Measurements from ENCODE around the gene GLDN.
"Not testable (repeated sequence)": the region's sequence is repeated elsewhere in the genome, so short reads cannot be mapped to it uniquely, and the experiment has no call there.

Gene GLDN

DNA sequence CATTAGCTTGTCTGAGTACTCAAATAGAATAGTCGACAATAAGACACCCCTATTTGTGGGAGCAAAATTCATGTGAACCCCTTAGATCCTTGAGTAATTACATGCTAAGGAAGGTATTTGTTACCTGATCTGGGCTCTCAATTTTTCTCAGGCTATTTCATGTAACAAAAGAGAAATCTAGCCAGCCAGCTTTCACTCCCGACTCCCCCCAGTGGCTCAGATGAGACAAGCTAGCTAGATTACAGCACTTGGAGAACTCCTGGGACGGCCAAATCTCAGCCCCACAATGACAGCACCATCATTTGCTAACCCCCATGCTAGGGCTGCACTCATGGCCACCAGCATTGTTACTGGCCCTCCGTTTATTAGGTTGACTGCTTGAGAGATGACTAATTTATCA lies 41.3 kb downstream of the GLDN start:
- no peak for DNase-seq (ENCODE audit: low read depth, low spot score)
- no peak overlapping the region for H3K27ac ChIP-seq

DNA sequence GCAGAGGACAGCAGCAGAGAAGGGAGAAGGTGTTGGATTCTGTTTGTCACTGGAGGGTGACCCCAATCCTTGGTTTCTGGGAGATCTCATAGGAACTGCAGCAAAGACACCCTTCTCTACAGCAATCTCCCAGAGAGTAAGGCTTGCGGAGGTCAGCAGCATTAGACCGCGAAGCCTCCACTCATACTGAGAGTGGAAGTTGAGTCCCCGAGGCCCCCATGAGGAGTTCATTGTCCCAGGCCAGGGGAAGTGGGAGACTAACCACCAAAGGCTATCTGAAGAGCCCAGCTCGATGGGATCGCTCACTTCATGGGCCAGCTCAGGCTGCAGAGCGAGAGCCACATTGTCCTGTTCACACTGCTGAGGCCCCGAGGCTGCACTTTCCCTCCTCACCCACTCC lies 44.6 kb downstream of the GLDN start:
- no peak overlapping the region for H3K27ac ChIP-seq

DNA sequence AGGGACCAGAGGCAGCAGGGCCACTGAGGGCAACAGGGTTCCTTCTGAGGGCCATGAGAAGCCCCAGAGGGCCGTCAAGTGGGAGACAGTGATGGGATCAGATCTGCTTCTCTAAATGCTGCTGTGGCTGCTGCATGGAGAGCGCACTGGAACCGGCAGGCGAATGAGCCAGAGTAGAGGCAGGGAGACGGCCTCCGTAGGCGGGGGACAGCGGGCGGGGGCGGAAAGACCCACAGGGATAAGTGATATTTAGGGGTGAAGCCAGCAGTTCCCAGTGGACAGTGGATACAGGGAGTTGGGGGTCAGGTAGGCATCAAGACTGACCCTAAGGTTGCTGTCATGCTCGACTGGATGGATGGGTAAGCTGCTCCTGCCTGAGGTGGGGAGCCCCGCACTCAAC lies 45.0 kb downstream of the GLDN start:
- H3K27ac ChIP-seq = no peak overlapping the region
- DNase-seq (ENCODE audit: low read depth, low spot score) = no peak

More for the DNA sequence above, 44.6 kb downstream of the GLDN start:
- DNase-seq (ENCODE audit: low read depth, low spot score) = no peak

DNA sequence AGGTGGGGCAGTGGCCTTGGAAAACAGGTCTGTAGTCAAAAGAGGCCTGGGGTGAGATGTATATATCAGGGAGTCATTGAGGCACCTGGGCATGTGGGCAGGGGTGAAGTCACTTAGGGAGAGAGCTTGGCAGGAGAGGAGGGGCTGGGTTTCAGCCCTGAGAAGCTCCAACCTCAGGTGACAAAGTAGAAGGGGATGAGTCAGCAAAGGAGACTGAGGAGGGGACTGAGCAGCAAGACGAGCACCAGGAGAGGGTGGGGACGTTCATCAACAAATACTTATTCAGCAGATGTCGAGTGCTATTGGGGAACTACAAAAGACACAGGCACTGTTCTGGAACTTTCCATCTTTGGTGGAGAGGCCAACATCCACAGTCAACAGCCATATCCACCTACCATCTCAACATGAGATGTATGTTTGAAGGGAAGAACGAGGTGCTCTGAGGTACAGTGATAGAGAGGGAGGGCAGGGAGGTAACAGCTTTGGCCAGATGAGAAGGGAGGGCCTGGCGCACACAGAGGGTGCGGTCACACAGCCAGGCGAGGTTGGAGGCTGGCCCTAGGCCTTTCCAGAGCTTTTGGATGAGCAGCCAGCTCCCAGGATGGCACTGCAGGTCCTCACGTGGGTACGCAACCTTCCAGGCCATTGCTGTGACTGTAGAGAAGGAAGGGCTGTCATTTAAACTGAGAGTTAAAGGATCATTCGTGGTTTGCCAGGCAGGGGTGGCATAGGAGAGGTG lies 45.7 kb downstream of the GLDN start:
- no peak for DNase-seq (ENCODE audit: low read depth, low spot score)
- H3K27ac ChIP-seq = no peak overlapping the region

- H3K27ac ChIP-seq = no peak overlapping the region
- no peak for DNase-seq (ENCODE audit: low read depth, low spot score)
Observed at GRCh38 chr15:51387699-51388041, 46.2 kb downstream of the GLDN start.

DNA sequence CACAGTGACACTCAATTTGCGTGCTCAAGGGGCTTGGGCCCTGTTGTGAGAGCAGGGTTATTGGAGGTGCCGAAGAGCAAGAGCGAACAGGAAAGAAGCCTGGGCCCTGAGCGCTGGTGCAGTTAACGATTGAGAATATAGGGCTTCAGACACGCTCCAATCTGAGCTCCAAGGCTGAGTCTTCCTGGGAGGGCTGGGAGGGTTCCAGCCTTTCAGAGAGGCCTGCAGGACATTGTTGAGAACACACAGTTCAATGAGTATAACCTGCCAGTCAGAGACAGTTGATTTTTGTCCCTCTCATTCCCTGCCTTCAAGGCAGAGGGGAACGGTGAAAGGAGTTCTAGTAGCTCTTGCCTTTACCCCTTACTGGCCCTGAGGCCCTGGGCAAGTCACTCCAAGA lies 47.3 kb downstream of the GLDN start:
- no peak overlapping the region for H3K27ac ChIP-seq
- no peak for DNase-seq (ENCODE audit: low read depth, low spot score)

GRCh38 chr15:51390241-51390965 lies 48.9 kb downstream of the GLDN start:
- DNase-seq (ENCODE audit: low read depth, low spot score) = no peak
- H3K27ac ChIP-seq = no peak overlapping the region

GRCh38 chr15:51390966-51391422 lies 49.5 kb downstream of the GLDN start:
- no peak for DNase-seq (ENCODE audit: low read depth, low spot score)

GRCh38 chr15:51396921-51397320 lies 55.5 kb downstream of the GLDN start:
- no peak overlapping the region for H3K27ac ChIP-seq
- no peak for DNase-seq (ENCODE audit: low read depth, low spot score)

More at GRCh38 chr15:51390966-51391422, 49.5 kb downstream of the GLDN start:
- no peak overlapping the region for H3K27ac ChIP-seq

GRCh38 chr15:51398626-51399025 lies 57.2 kb downstream of the GLDN start:
- no peak for DNase-seq (ENCODE audit: low read depth, low spot score)
- no peak overlapping the region for H3K27ac ChIP-seq

DNA sequence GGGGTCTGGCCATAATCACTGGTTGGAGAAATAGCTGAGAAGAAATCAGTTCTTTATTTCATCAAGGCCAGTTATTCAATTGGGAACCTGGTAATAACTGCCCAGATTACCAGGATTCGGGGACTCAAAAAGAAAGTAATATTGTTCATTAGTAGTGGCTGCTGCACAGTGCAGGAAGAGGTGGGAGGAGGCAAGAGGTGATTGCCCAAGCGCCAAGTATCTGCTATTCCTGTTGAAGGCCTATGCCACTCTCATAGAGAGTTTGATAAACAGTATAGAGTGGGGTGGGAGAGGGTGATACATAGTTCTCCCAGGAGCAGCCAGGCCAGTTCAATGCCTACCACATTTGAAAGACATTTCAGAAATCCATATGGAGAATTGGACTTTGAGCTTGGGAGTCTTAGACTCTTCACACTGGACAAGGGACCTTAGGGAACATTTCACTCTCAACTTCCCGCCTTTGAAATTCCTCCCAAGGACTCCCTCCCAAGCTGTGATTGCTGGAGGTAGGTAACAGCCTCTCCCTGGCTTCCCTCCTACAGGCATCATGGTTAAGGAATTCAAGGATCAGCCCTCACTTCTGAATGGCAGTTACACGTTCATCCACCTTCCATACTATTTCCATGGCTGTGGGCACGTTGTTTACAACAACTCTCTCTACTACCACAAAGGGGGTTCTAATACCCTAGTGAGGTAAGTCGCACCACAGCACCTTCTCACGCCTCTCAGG lies 59.8 kb downstream of the GLDN start:
- DNase-seq (ENCODE audit: low read depth, low spot score) = no peak
- no peak overlapping the region for H3K27ac ChIP-seq

- DNase-seq (ENCODE audit: low read depth, low spot score) = no peak
- H3K27ac ChIP-seq = no peak overlapping the region
Observed at GRCh38 chr15:51401872-51402517, 60.5 kb downstream of the GLDN start.

GRCh38 chr15:51403072-51403878 lies 61.8 kb downstream of the GLDN start:
- DNase-seq (ENCODE audit: low read depth, low spot score) = no peak
- no peak overlapping the region for H3K27ac ChIP-seq

GRCh38 chr15:51403946-51404695 lies 62.7 kb downstream of the GLDN start:
- no peak for DNase-seq (ENCODE audit: low read depth, low spot score)
- H3K27ac ChIP-seq = no peak overlapping the region

- no peak overlapping the region for H3K27ac ChIP-seq
- no peak for DNase-seq (ENCODE audit: low read depth, low spot score)
Observed at GRCh38 chr15:51405693-51406523, 64.5 kb downstream of the GLDN start.

GRCh38 chr15:51414256-51414860 lies 72.9 kb downstream of the GLDN start:
- DNase-seq (ENCODE audit: low read depth, low spot score) = no peak
- H3K27ac ChIP-seq = no peak overlapping the region

- DNase-seq (ENCODE audit: low read depth, low spot score) = no peak
- no peak overlapping the region for H3K27ac ChIP-seq
Observed at GRCh38 chr15:51416129-51416528, 74.7 kb downstream of the GLDN start.

DNA sequence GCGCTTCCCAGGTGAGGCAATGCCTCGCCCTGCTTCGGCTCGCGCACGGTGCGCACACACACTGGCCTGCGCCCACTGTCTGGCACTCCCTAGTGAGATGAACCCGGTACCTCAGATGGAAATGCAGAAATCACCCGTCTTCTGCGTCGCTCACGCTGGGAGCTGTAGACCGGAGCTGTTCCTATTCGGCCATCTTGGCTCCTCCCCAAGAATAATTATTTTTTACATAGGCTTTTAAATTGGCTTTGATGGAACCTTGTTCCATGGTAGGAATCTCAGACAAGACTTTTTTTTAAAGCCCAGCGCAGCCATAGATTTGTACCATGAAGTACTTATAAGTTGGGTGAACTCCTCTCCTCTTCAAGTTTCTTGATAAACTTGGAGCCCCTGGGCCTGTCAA lies 81.6 kb downstream of the GLDN start:
- DNase-seq (ENCODE audit: low read depth, low spot score); H3K27ac ChIP-seq: not testable (repeated sequence)
